Measurements from ENCODE around the gene SEPTIN1.

The SEPTIN1 gene

GRCh38 chr16:30430428-30430970, 48.1 kb upstream of the SEPTIN1 start (continued):
- TF ChIP-seq ZNF677 (tag by site-specific recombination; IDR thresholded peaks at IDR 0.05) (no peak), ZNF610 (tag by site-specific recombination; IDR thresholded peaks at IDR 0.05; ENCODE audit: borderline replicate concordance) (peak; percentile 82), ZNF621 (tag by site-specific recombination; IDR thresholded peaks at IDR 0.05) (no peak), ZNF626 (tag by site-specific recombination; IDR thresholded peaks at IDR 0.05) (no peak), ZNF169 (tag by site-specific recombination; IDR thresholded peaks at IDR 0.05) (no peak), KLF17 (tag by site-specific recombination; IDR thresholded peaks at IDR 0.05) (peak; percentile 65), WT1 (tag by site-specific recombination; IDR thresholded peaks at IDR 0.05) (no peak), ZSCAN5A (tag by site-specific recombination; IDR thresholded peaks at IDR 0.05) (0 out of 2 replicates have a peak, but pooled peaks have one; percentile 65), ZNF350 (tag by site-specific recombination; IDR thresholded peaks at IDR 0.05) (no peak), ZNF791 (tag by site-specific recombination; IDR thresholded peaks at IDR 0.05) (no peak), ZBTB26 (tag by site-specific recombination; optimal IDR thresholded peaks at IDR 0.05) (no peak), OSR2 (tag by site-specific recombination; IDR thresholded peaks at IDR 0.05) (no peak), ZNF354C (tag by site-specific recombination; IDR thresholded peaks at IDR 0.05; ENCODE audit: borderline replicate concordance, low read depth) (no peak), ZNF335 (tag by site-specific recombination; conservative IDR thresholded peaks at IDR 0.05) (no peak), ZNF280C (tag by site-specific recombination; IDR thresholded peaks at IDR 0.05) (no peak), ZNF501 (tag by site-specific recombination; IDR thresholded peaks at IDR 0.05) (0 out of 2 replicates have a peak, but pooled peaks have one; percentile 44), ZNF549 (tag by site-specific recombination; IDR thresholded peaks at IDR 0.05) (no peak), ZNF26 (tag by site-specific recombination; IDR thresholded peaks at IDR 0.05) (no peak), ZNF174 (tag by site-specific recombination; IDR thresholded peaks at IDR 0.05) (no peak), ZNF292 (tag by site-specific recombination; IDR thresholded peaks at IDR 0.05; ENCODE audit: borderline replicate concordance, low read depth) (no peak), PRDM10 (tag by site-specific recombination; IDR thresholded peaks at IDR 0.05) (no peak), ZSCAN16 (tag by site-specific recombination; IDR thresholded peaks at IDR 0.05) (no peak), ZNF701 (tag by site-specific recombination; IDR thresholded peaks at IDR 0.05) (peak; percentile 28; the same call in 1 of the 2 replicates), ZNF560 (tag by site-specific recombination; IDR thresholded peaks at IDR 0.05; ENCODE audit: borderline replicate concordance) (no peak), ELK4 (IDR thresholded peaks at IDR 0.05; ENCODE audit: borderline replicate concordance, low read depth, low read length) (no peak), ZNF23 (tag by site-specific recombination; IDR thresholded peaks at IDR 0.05; ENCODE audit: borderline replicate concordance) (no peak), ZNF202 (tag by site-specific recombination; IDR thresholded peaks at IDR 0.05; ENCODE audit: borderline replicate concordance) (no peak), SCRT1 (tag by site-specific recombination; IDR thresholded peaks at IDR 0.05; ENCODE audit: borderline replicate concordance) (peak; percentile 71; the same call in 1 of the 2 replicates)

Data from HEK293 (cell line).